Testis (tissue), 3 donors: ENCODE data around the gene PLIN4. TPM values are rescaled to one million over a fixed set of nuclear protein-coding genes. Genes with fewer than 3 reads are reported as not detected.
A peak's percentile ranks its signal among the peaks of the same experiment; 100 is the strongest.

Source experiments
- DNase-seq: peaks from one replicate; pipeline ENCODE4 v3.0.0-alpha.2; 2019
- H3K27ac ChIP-seq, 2 donors: fragments of 200-600 bp; sonication (generic); one replicate each; pipeline ENCODE4 v1.5.1; 2019
- H3K27me3 ChIP-seq: fragments of 200-600 bp; sonication (generic); one replicate; pipeline ENCODE4 v1.5.1; 2019
- H3K36me3 ChIP-seq: fragments of 200-600 bp; sonication (generic); one replicate; pipeline ENCODE4 v1.5.1; 2017; ENCODE audit warnings: low read depth; ENCODE audit errors: missing control alignments
- H3K4me1 ChIP-seq: fragments of 200-600 bp; sonication (generic); one replicate; pipeline ENCODE4 v1.5.1; 2019
- H3K4me3 ChIP-seq, 2 donors: fragments of 200-600 bp; sonication (generic); one replicate each; pipeline ENCODE4 v1.5.1; 2017 to 2019
- H3K9me3 ChIP-seq: fragments of 200-600 bp; sonication (generic); one replicate; pipeline ENCODE4 v1.5.1; 2017
- CTCF ChIP-seq, 3 experiments: fragments of 450-650 bp in 2 of 3; fragments of 200-600 bp in 1 of 3; sonication (generic) in 1 of 3; IDR thresholded peaks; one replicate each; pipeline ENCODE4 v1.5.1; 2016 to 2019; ENCODE audit warnings: antibody characterized with exemption in 3 of 3, mild to moderate bottlenecking in 2 of 3, moderate library complexity in 1 of 3
- POLR2A ChIP-seq: fragments of 450-650 bp; IDR thresholded peaks from one replicate; pipeline ENCODE4 v1.6.1; 2017; ENCODE audit warnings: antibody characterized with exemption, mild to moderate bottlenecking, moderate library complexity
- WGBS, 2 donors: methylation state at CpG; one replicate each; pipeline ENCODE4 v1.1.5; 2018; 5-methylcytosine and 5-hydroxymethylcytosine counted together
- intact Hi-C: fragments of 100-400 bp; cut with DNase I; formaldehyde crosslinking; loops from one replicate; pipeline ENCODE4 v1.15.1; 2023; ENCODE audit warnings: low total_unique reads
- polyA plus RNA-seq: library from polyadenylated mRNA; stranded (reverse); fragments of 350-450 nt; fragmentation: Illumina TruSeq; extraction: RNeasy Lipid Tissue Mini Kit (QIAGEN cat#74804); gene quantifications from one replicate; pipeline ENCODE4 v1.2.3, GENCODE V29; 2014; ENCODE audit warnings: low read depth, low replicate concordance; ENCODE audit not compliant: insufficient read depth
- total RNA-seq, 2 donors: library from RNA; depleted of rRNA; stranded (reverse); fragments of >200 nt; gene quantifications; one replicate each; pipeline ENCODE4 v1.2.3, GENCODE V29; 2016

The PLIN4 gene
- total and polyA plus RNA-seq, 3 donors from 2014 or later: 2.8 to 4.0 (median 3.7) TPM

- intact Hi-C loops: no loop called here
- Histone ChIP-seq H3K9me3 (no peaks in the 10 kb centered on the region), H3K4me3 (no peak overlapping the region), H3K36me3 (no peaks in the 10 kb centered on the region), H3K27me3 (no peaks in the 10 kb centered on the region), H3K4me1 (peaks cover 7% of the 10 kb centered on the region), H3K27ac (no peak overlapping the region)
- no peak for TF ChIP-seq CTCF (IDR thresholded peaks at IDR 0.05)
- no peak for TF ChIP-seq POLR2A
- DNase-seq: no peak
- WGBS, 2 donors: 89 to 93% methylated on average over 19 to 25 of the region's 25 CpGs
Observed at GRCh38 chr19:4497770-4498389, 20.4 kb downstream of the PLIN4 start.

GRCh38 chr19:4496304-4496703 lies 22.0 kb downstream of the PLIN4 start:
- Histone ChIP-seq H3K27me3 (no peaks in the 10 kb centered on the region), H3K4me1 (peaks cover under 1% of the 10 kb centered on the region), H3K9me3 (no peaks in the 10 kb centered on the region), H3K27ac (no peak overlapping the region), H3K4me3 (no peak overlapping the region), H3K36me3 (no peaks in the 10 kb centered on the region)
- intact Hi-C loops: no loop called here
- DNase-seq: no peak
- 79 to 88% methylated on average over 10 to 18 of the region's 18 CpGs for WGBS, 2 donors
- TF ChIP-seq CTCF (IDR thresholded peaks at IDR 0.05) (no peak), POLR2A (no peak)

GRCh38 chr19:4495471-4495870 lies 22.8 kb downstream of the PLIN4 start:
- no peaks in the 10 kb centered on the region for H3K36me3 ChIP-seq
- intact Hi-C loops: no loop called here
- 83 to 94% methylated on average over 11 to 12 of the region's 12 CpGs for WGBS, 2 donors
- TF ChIP-seq CTCF (IDR thresholded peaks at IDR 0.05) (no peak), POLR2A (no peak)
- no peak overlapping the region for H3K27ac ChIP-seq
- no peak for DNase-seq
- H3K4me3 ChIP-seq: no peak overlapping the region
- no peaks in the 10 kb centered on the region for H3K9me3 ChIP-seq
- H3K27me3 ChIP-seq: no peaks in the 10 kb centered on the region
- no peaks in the 10 kb centered on the region for H3K4me1 ChIP-seq

GRCh38 chr19:4494691-4495064 lies 23.6 kb downstream of the PLIN4 start:
- WGBS, 2 donors: 79 to 82% methylated on average over 8 of the region's 8 CpGs
- H3K36me3 ChIP-seq: no peaks in the 10 kb centered on the region
- no peaks in the 10 kb centered on the region for H3K9me3 ChIP-seq
- no peak for DNase-seq
- intact Hi-C loops: no loop called here
- H3K4me3 ChIP-seq: no peak overlapping the region
- TF ChIP-seq POLR2A (no peak), CTCF (IDR thresholded peaks at IDR 0.05) (no peak)
- H3K27ac ChIP-seq: no peak overlapping the region
- H3K4me1 ChIP-seq: no peaks in the 10 kb centered on the region
- no peaks in the 10 kb centered on the region for H3K27me3 ChIP-seq

- no peak for DNase-seq
- Histone ChIP-seq H3K4me3 (peak overlapping the region in 1 of 2 donors; percentile 29), H3K27me3 (no peaks in the 10 kb centered on the region), H3K9me3 (no peaks in the 10 kb centered on the region), H3K27ac (no peak overlapping the region), H3K36me3 (no peaks in the 10 kb centered on the region), H3K4me1 (no peaks in the 10 kb centered on the region)
- WGBS, 2 donors: 66 to 84% methylated on average over 40 to 61 of the region's 61 CpGs
- intact Hi-C loops: no loop called here
- no peak for TF ChIP-seq POLR2A
- TF ChIP-seq CTCF (IDR thresholded peaks at IDR 0.05): no peak
Observed at GRCh38 chr19:4493929-4494690, 24.2 kb downstream of the PLIN4 start.
